G401.6 (cell line): ENCODE data around the gene KCTD18.

Experiments used
- FAIRE-seq: peaks from 2 replicates; lab custom pipeline; 2012; peaks lifted over from hg19 to GRCh38; lab: Jason Lieb, UNC

KCTD18 gene

DNA sequence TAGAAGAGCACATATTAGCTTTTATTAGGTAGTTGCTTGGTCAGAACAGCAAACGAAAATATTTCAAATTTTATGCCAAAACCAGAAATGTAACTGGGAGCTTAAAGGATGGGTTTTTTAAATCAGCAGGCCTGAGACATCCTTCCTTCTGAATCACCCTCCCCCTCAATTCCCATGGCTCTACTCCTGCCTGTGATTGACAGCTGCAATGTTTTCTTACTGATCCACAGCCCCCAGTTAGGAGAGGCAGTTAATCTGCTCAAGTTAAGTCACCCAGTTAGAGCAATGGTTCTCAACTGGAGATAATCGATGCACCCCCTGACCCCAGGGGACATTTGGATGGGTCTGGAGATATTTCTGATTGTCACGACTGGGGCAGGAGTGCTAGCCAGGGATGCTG, 24.9 kb downstream of the KCTD18 start:
- FAIRE-seq = no peak

DNA sequence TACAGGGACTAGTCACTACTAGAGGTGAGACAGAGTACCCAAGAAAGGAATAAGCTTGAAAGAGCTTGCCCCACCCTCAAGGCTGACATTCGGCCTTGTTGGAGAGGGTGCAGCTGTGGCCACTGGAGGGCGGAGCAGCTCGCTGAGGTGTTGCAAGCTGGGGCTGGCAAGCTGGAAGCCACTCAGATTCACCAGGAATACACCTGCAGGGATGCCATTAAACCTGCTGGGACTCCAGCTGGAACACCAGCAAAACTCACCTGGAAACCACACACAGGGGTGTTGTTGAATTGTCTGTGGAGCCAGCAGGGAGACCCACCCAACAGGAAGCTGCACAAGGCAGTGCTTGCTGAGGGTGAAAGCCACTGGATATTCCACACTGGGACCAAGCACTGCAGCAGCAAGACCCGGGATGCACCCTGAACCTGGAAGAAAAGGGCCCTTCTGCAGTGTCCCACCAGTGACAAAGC, 26.1 kb downstream of the KCTD18 start:
- FAIRE-seq = no peak

DNA sequence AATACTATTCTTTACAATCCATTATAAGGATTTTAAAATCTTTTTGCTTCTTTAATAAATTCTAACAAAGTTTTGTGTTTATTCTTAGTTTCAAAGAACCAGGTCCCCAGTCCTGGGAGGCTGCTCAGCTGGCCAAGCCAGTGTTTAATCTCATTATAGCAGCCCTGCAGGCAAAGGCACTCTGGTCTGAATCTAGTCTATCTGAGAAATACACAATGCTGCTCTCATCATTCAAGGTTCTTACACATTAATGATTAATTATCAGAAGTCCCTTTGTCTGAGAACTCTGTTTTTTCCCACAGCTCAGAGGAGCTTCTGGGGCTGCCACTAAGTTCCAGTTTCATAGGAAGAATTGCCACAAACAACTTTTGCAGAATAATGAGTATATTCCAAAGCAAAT, 27.7 kb downstream of the KCTD18 start:
- FAIRE-seq = no peak

DNA sequence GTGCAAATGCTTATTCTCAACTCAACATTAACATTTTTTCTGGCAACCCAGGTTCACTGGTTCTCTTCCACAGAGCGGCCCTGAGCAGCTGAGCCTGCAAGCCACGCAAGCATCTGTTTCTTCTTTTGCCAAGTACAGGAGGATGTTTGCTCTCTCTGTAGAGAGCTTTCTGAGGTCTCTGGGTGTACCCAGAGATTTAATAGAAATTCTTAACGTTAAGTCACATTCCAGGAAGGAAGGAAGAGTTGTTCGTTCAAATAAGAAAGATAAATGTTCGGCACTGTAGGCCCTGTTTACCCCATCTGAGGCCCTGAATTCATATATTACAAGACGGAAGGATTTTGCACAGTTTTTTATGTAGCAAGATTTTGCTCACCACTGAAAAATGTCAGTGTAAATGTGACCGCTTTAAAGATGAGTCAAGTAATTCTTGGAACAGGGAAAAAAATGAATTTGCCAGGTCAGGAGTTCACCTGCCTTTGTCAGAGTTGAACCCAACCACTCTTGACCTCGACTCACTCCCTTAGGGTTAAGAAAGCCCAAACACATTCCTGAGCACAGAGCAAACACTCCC, 30.1 kb downstream of the KCTD18 start:
- FAIRE-seq = no peak

DNA sequence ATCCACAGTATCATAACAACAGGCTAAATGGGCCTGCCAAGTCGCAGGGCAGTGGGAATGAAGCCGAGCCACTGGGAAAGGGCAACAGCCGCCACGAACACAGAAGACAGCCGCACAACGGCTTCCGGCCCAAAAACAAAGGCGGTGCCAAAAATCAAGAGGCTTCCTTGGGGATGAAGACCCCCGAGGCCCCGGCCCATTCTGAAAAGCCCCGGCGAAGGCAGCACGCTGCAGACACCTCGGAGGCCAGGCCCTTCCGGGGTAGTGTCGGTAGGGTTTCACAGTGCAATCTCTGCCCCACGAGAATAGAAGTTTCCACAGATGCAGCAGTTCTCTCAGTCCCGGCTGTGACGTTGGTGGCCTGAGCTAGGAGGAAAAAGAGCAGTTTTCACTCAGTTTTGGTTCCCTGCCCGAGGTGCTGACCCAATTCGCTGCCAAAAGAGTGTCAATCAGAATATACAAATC, 32.2 kb downstream of the KCTD18 start:
- FAIRE-seq = no peak

DNA sequence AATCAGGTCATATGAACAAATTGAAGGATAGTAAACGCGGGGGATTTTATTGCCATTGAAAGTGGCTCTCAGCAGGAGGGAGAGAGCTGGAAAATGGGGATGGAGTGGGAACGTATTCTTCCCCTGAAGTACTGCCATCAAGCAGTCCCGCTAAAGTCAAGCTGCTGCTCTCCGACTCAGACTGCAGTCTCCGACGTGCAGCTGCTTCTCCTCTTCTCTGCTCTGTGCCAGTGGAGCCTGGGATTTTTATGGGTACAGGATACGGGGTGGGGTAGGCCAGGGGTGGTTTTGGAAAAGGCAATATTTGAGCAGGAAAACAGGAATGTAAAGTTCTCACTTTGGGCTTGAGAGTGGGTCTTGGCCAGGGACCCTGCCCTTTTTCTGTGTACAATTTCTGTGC, 33.0 kb downstream of the KCTD18 start:
- FAIRE-seq = no peak

DNA sequence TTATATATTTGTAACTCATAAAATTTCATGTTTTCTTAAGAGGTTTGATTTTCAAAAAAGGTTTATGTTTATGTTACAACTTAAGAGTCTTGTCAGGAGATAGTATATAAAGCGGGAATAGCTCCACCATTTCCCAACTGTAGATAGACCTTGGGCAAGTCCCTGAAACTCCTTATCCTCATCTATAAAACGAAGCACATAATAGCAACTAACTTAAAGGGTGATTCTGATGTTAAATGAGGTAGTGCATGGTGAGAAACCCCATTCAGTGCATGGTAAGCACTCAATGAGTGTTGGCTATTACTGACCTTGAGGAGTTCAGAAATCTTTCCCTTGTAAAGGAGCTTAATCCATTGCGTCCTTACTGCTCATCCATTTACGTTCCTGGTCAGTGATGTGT, 34.1 kb downstream of the KCTD18 start:
- FAIRE-seq = no peak

DNA sequence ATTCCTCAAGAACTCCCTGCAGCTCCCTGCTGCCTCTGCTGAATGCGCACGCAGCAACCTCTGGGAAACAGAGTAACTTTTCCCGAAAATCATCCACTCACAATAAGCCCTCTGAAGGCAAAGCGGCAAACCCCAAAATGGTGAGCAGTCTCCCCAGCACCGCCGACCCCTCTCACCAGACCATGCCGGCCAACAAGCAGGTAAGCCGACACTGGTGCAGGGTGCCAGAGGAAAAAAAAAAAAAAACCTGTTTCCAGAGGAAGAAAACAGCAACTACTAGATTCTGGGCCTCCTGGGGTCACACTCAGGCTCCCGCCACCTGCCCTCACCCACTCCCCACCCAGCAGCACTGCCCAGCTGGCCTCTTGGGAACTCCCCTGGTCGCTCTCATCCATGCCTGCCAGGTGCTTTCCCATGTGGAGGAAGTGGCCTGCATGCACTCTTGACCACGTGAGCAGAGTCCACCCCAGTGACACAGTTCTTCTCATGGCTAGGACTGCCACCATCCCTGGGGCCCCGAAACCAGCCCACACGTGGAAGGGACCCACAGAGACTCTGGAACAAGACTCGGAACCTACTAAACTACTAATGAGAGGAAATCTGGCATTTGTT, 36.9 kb downstream of the KCTD18 start:
- no peak for FAIRE-seq

DNA sequence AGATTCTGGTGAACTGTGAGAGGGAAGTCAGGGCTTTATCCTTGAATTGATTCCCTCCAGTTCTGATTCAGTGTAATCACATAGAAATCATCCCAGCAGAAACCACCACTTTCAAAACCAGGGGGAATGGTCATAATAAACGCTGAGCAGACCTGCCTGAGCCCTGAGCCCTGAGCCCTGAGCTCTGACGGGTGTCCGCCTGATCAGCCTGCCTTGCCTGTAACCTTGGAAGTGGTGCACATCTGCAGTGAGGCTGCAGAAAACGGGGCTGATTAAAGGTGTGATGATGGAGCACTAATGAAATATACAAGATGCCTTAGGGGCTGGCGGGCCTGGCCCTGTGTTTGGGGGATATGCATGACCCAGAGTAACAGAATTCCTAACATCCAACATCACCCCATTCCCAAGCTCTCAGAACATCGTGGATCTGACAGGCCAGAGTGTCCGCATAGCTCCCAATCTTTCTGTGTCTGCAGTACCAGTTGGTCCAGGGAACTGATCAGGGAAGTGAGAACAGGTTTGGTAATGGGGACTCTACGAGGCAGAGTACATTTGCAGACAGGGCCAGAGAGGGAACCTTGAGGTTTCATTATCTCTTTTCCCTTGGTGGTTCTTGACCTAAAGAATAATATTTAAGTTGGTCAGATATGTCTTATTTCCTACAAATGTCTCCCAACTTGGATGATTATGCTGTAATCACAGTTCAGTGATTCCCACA, 37.8 kb downstream of the KCTD18 start:
- no peak for FAIRE-seq

DNA sequence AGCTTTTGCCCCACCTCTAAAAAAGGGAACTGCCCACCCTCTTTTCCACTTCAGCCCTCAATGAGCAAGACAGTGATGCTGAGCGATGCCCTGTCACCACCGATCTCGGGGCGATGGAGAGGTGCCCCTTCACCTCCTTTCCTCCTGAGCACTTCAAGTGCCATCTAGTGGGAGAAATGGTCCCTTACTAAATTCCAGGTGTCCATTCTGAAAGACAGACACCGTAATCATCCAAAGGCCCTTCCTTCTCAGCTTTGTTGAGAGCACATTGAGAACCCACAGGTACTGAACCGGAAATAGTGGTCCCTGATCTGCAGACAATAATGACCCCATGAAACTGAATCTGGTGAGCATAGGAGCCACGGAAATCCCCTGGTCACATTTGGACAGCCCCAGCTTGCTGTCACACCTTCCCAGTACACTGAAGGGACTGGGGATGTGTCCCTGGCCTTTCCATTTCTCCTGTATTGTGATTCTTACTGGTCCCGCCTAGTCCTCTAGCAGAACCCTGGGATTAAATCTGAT, 38.5 kb downstream of the KCTD18 start:
- FAIRE-seq = no peak

DNA sequence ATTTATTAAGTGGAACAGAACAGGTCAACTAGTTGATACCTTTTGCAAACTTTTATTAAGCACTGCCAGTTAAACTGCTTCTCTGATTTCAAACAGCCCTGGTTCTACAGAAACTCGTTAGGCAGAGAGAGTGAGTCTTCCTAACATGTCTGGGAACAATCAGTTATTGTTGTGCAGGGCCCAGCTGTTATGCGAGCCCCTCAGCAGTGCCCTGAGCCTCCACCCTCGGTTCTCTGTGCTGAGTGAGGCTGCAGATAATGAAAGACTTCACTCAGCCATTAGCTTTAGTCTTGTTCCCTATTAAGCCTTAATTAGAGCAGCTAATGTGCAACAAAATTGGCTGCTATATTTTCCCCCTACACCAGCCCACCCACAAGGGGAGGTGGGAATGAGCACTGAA, 39.6 kb downstream of the KCTD18 start:
- no peak for FAIRE-seq

DNA sequence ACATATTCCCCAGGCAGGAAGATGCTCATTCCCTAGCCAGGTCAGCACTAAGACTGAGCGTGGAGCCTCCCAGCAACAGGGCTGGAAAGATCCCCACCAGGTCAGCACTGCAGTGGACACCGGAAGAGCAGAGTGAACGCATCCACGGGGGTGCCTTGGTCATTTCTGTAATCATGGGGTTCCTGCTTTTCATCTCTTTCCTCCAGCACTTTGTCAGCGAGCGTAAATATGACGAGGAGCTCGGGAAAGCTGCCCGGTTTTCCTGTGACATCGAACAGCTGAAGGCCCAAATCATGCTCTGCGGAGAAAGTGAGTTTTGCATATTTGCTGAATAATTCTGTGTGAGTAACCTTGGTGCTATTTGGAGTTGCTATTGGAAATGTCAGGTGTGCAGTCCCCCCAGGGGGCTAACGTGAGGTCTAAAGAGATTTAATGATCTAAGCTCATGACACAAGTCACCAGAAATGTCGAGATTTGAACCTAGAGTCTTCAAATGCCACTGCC, 40.1 kb downstream of the KCTD18 start:
- FAIRE-seq = no peak

DNA sequence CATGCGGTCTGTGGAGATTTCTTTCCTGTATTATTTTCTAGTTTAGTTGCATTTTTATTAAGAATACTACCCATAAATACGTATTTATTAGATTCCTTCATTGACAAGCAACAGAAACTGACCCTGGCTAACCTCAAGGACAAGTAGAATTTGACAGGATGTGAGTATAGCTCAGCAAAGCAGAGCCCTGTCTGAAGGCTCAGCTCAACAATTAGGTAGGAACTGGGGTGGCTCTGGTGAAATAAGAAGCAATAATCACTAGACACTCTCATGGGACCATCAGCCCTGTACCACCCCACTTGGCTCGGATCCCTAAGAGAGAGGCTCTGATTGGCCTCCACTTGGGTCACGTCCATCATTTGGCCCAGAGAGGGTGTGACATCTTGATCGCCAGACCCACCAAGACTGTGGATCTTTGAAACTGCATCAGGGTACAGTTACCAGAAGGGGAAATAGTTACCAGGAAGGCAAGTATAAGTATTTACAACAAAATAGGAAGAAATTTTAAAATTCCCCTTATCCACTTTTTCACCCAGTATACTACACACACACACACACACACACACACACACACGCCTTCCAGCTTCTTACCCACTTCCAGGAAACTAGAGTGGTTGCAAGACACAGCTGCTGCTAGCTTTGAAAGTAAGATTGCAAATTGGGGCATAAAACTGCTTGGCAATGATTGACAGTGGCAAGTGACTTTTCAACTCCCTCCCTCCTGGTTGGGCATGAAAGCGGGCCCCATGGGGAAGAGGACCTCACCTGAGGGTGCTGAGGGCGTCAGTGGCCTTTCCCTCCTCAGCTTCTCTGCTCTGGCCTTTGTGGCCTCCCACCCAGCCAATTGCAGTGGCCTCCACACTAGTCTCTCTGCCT, 41.8 kb downstream of the KCTD18 start:
- FAIRE-seq = no peak

DNA sequence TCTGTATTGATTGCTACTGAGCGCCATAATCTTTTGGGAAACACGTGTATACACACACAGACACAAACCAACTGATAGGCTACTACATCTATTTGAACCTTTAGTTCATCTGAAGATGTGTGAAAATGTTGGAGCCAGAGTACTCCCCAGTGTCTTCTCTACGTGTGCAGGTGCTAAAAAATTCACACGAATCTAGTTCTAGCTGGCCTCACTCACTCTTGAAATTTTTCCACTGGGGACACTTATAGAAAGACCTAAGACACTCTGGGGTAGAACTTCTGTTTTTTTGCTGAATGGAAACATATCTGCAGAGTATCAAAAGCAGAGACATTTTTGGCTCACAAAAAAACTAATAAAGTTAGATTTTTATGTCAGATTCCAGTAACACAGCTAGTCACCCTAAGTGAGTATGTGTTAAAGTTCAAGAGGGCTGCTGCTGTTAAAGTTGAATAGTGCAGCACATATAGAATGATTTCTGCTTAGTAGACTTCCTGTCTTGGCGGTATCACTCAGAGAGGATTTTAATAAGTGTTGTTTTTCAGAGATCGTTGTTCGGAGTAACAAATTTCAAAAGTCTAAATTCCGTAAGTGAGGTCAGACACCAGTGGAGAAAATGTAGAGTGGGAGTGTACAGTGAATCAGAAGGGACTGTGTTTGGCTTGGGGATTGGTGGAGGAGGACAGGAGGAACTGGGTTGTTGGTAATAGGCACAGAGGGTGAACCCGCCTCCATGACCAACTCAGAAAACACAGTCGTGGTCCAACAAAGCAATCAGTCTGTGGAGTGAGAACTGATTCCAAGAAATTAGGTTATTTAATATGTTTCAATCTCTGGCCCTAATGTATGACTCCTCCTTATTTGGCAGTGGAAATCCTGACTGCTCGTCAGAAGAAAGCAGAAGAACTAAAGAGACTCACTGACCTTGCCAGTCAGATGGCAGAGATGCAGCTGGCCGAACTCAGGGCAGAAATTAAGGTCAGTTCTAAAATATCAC, 43.1 kb downstream of the KCTD18 start:
- FAIRE-seq = no peak

DNA sequence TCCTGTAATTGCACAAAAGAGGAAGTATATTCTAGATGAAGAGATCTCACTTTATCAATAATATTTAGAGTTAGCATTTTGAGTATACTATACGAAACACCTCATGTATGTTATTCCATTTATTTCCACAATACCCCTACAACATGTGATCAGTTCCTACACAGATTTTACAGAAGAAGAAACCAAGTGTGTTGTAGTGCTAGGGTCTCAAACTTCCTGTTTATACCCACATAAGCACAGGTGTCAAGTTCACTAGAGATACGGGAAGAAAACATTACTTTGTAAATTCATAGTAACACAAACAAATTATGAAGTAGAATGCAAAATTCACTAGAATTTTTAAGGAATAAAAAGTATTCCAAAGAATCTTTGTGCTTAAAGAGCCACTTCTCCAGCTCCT, 46.4 kb downstream of the KCTD18 start:
- FAIRE-seq = no peak

DNA sequence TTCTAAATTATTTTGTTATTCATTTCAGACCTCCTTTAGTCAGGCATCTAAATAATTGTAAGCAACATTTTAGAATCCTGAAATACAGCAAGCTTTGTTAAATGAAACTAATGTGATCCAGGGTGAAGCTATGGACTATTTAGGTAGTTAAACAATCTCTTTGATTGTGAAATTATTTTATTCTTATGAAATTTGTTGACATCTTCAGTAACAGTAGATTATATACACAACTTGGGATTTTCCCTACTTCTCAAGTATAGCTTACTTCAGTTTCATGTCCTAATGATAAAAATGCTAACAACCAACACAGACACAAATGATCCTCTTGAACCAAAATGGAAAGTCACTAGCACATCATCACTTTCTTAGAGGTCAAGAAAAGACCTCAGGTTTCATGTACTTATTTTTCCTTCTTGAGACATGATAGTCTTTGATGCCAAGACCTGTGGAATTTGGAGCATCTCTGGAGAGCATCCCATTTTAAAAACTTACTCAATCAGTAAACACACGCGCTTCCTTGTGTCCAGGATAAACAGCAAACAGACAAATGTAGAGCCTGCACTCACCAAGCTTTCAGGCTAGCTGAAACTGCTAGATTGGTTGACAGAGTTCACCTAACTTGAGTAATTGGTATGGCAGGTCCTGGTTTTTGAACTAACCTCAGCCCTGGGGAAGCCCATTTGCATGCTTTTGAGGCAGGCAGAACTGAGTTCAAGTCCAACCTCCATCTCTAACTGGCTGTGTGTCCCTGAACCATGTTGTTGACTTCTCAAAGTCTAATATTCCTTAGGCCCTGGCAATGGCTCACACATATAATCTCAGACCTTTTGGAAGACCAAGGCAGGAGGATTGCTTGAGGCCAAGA, 47.8 kb downstream of the KCTD18 start:
- FAIRE-seq = no peak

DNA sequence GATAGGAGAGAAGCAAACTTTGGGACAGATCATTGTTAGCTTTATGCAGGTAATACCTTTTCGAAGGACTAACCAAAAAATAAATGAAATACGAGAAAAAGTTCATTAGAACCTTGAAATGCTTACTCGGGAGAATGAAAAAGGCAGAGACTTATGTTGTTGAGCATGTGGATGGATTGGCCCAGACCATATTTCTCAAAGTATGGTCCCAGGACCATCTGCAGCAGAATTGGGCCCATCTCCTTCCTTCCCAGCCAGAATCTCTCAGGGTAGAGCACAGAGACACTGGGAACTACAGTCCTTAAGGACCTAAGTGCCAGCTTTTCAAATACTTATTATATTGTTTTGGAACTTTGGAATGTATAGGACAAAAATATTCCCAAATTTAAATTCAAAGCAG, 50.8 kb downstream of the KCTD18 start:
- FAIRE-seq = no peak

DNA sequence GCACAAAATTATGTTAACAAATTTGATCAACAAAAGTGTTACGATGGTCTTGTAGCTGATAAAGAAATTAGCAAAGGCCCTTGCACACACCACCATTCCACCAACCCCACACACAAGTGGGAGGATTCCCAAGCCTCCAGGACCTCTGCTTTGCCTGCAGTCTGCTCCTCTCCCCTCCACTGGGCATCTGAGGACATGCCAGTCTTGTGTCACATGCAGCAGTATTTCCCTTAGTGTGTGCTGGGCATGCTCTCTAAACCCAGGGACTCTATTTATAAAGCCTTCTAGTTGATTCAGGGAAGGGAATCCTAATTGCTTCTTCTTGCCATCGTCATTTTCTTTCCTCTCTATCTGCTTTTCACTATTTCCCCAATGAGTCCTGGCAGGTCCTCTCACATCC, 53.3 kb downstream of the KCTD18 start:
- no peak for FAIRE-seq

DNA sequence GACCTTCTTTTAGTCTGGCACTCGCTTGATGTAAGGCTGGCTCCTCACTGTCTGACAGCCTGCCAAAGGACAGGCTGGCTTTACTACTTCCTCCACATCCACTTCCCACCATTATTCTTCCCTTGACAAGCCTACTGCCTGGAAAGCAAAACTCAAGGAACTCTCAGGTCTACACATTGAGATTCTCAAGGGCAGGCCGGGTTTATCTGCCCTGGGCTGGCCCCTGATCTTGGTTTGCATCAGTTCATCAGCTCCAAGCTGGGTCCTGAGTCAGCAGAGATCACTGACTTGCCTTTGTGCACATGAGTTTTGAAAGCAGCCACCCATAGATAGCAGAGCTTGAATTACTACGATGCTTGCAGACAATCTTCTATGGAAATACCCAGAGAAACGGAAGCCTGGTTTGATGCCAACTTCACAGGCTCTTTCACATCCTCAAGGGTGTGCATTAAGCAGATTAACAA, 53.9 kb downstream of the KCTD18 start:
- FAIRE-seq = no peak
